Measurements from ENCODE around the gene C9orf50. TPM values are rescaled to one million over a fixed set of nuclear protein-coding genes. Genes with fewer than 3 reads are reported as not detected.

C9orf50 gene
- total RNA-seq, 3 donors from 2014 or later: 0.48 TPM; not detected in 2

- H3K27me3 ChIP-seq: no peaks in the 10 kb centered on the region
- no peak overlapping the region for H3K4me3 ChIP-seq
- DNase-seq (ENCODE audit: low spot score in 2 of 2): no peak
- TF ChIP-seq CTCF (IDR thresholded peaks at IDR 0.05) (no peak), POLR2AphosphoS5 (IDR thresholded peaks at IDR 0.05) (no peak), POLR2A (IDR thresholded peaks at IDR 0.05) (no peak)
- H3K9me3 ChIP-seq: no peaks in the 10 kb centered on the region
- H3K36me3 ChIP-seq: no peaks in the 10 kb centered on the region
- intact Hi-C loops (cut with DNase I; ENCODE audit: low total_unique reads): no loop called here
- H3K27ac ChIP-seq: no peak overlapping the region
- H3K4me1 ChIP-seq: peaks cover 0 to 2% of the 10 kb centered on the region in 2 donors
Measured at GRCh38 chr9:129591916-129592315, 29.0 kb downstream of the C9orf50 start.

DNA sequence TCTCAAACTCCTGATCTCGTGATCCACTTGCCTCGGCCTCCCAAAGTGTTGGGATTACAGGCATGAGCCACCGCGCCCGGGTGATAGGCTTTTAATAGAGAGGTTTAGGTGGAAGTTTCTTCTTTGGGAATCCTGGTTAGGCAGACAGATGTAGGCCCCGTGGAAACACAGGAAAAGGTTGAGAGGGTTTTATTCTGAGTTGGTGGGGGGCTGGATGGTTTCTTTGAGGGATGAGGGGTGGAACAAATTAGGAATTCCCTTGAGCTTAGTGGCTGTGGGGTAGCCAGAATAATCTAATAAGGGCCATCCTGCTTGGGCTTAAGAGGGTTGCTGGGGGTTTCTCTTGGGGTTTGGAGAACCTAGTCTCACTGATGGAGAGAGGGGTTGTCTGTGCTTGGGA lies 30.4 kb downstream of the C9orf50 start:
- no peaks in the 10 kb centered on the region for H3K27me3 ChIP-seq
- H3K4me3 ChIP-seq: no peak overlapping the region
- no peaks in the 10 kb centered on the region for H3K36me3 ChIP-seq
- H3K9me3 ChIP-seq: no peaks in the 10 kb centered on the region
- DNase-seq (ENCODE audit: low spot score in 2 of 2): no peak
- intact Hi-C loops (cut with DNase I; ENCODE audit: low total_unique reads): no loop called here
- H3K27ac ChIP-seq: no peak overlapping the region
- TF ChIP-seq POLR2A (IDR thresholded peaks at IDR 0.05) (no peak), CTCF (IDR thresholded peaks at IDR 0.05) (no peak), POLR2AphosphoS5 (IDR thresholded peaks at IDR 0.05) (no peak)
- H3K4me1 ChIP-seq: no peaks in the 10 kb centered on the region

DNA sequence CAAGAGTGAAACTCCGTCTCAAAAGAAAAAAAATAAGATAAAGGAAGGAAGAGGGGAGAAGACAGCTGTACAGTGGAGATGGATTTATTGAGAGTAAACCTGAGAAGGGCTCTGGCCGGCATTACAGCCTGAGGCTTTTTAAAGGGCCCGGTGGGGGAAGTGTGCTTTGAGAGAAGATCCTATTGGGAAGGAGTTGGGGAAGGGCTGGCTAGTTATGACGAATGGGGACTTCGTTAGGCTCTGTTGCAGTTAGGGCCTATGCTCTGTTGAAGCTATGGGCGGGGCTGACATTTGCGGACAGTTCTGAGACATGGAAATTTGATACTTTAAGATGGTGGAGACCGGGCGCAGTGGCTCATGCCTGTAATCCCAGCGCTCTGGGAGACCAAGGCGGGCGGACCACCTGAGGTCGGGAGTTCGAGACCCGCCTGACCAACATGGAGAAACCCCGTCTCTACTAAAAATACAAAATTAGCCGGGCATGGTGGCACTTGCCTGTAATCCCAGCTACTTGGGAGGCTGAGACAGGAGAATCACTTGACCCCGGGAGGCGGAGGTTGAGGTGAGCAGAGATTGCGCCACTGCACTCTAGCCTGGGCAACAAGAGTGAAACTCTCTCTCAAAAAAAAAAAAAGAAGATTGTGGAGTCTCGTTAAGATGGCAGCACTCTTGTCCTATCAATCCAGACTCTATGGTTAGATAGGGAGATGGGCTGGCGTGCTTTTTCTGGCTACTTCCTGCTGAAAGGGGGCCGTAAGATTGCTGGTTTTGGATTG lies 33.2 kb downstream of the C9orf50 start:
- no peak overlapping the region for H3K4me3 ChIP-seq
- no peak overlapping the region for H3K27ac ChIP-seq
- TF ChIP-seq CTCF (IDR thresholded peaks at IDR 0.05) (no peak), POLR2AphosphoS5 (IDR thresholded peaks at IDR 0.05) (no peak), POLR2A (IDR thresholded peaks at IDR 0.05) (no peak)
- intact Hi-C loops (cut with DNase I; ENCODE audit: low total_unique reads): loop anchor here (2.0 kb wide), 1 partner anchor 61 kb away; no protein-coding TSS in a partner anchor
- no peaks in the 10 kb centered on the region for H3K27me3 ChIP-seq
- H3K36me3 ChIP-seq: no peaks in the 10 kb centered on the region
- no peaks in the 10 kb centered on the region for H3K9me3 ChIP-seq
- H3K4me1 ChIP-seq: no peaks in the 10 kb centered on the region
- DNase-seq (ENCODE audit: low spot score in 2 of 2): no peak

DNA sequence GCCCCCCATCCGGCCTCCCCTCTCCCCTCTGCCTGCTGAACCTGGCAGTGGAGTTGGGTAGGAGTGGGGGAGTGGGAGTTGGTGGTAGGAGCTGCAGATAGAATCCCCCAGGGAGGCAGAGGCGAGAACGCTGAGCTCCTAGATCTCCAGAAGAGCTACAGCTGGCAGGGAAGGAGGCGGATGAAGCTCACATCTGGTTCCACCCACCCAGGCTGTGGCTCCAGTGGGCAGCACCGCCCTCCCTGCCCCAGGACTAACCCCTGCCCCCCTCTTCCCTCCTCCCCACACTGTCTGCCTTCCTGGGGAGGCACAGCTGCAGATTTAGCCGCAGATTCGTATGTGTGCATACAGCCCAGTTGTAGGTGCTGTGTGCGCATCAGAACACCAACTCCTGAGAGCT lies 34.2 kb downstream of the C9orf50 start:
- H3K4me1 ChIP-seq: no peaks in the 10 kb centered on the region
- no peak overlapping the region for H3K4me3 ChIP-seq
- intact Hi-C loops (cut with DNase I; ENCODE audit: low total_unique reads): no loop called here
- H3K36me3 ChIP-seq: no peaks in the 10 kb centered on the region
- DNase-seq (ENCODE audit: low spot score in 2 of 2): no peak
- H3K27ac ChIP-seq: no peak overlapping the region
- H3K27me3 ChIP-seq: no peaks in the 10 kb centered on the region
- TF ChIP-seq POLR2A (IDR thresholded peaks at IDR 0.05) (no peak), POLR2AphosphoS5 (IDR thresholded peaks at IDR 0.05) (no peak), CTCF (IDR thresholded peaks at IDR 0.05) (no peak)
- H3K9me3 ChIP-seq: no peaks in the 10 kb centered on the region

DNA sequence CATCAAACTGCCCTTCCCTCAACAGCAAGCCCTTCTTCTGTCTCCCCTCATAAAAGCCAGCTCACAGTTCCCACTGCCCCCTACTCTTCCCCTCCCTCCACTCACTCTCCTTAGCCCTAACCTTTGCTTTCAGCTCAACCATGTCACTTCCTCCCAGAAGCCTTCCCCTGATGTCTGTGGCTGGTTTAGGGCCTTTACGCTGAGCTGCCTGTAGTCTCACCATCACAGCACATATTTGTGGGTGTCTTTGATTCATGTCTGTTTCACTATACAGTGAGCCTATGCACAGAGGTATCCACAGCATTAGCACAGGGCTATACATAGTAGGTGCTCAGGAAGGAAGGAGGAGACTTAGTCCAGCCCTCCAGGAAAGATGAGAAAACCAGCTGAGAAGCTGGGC lies 34.7 kb downstream of the C9orf50 start:
- no peaks in the 10 kb centered on the region for H3K36me3 ChIP-seq
- no peaks in the 10 kb centered on the region for H3K4me1 ChIP-seq
- intact Hi-C loops (cut with DNase I; ENCODE audit: low total_unique reads): no loop called here
- no peaks in the 10 kb centered on the region for H3K9me3 ChIP-seq
- H3K27me3 ChIP-seq: no peaks in the 10 kb centered on the region
- H3K4me3 ChIP-seq: no peak overlapping the region
- no peak overlapping the region for H3K27ac ChIP-seq
- no peak for DNase-seq (ENCODE audit: low spot score in 2 of 2)
- no peak for TF ChIP-seq POLR2AphosphoS5 (IDR thresholded peaks at IDR 0.05)
- no peak for TF ChIP-seq CTCF (IDR thresholded peaks at IDR 0.05)
- TF ChIP-seq POLR2A (IDR thresholded peaks at IDR 0.05): no peak

Measured in breast epithelium (tissue), 4 donors.